Neural cell (in vitro differentiated cells): ENCODE measurements around the gene PAX8.

Experiments
- EP300 ChIP-seq: fragments of 450-650 bp; conservative IDR thresholded peaks from 2 replicates; pipeline ENCODE4 v1.6.1; 2014; ENCODE audit warnings: antibody characterized with exemption, mild to moderate bottlenecking, moderate library complexity; ENCODE audit not compliant: poor library complexity, severe bottlenecking
- EZH2 ChIP-seq: fragments of 200-600, 300-800 bp; shearing (Covaris generic), sonication (generic); IDR thresholded peaks from 2 replicates; pipeline ENCODE4 v1.6.1; 2014; ENCODE audit warnings: antibody characterized with exemption, low read length, borderline replicate concordance, mild to moderate bottlenecking; ENCODE audit not compliant: insufficient read depth, poor library complexity, severe bottlenecking
- POLR2AphosphoS5 ChIP-seq: IDR thresholded peaks from 2 replicates; pipeline ENCODE4 v1.6.1; 2012
- RAD21 ChIP-seq: fragments of 450-650 bp; conservative IDR thresholded peaks from 2 replicates; pipeline ENCODE4 v1.6.1; 2014; ENCODE audit warnings: antibody characterized with exemption, mild to moderate bottlenecking, moderate library complexity
- SMC3 ChIP-seq: fragments of 450-650 bp; conservative IDR thresholded peaks from 2 replicates; pipeline ENCODE4 v1.6.1; 2014; ENCODE audit warnings: antibody characterized with exemption, mild to moderate bottlenecking, moderate library complexity; ENCODE audit not compliant: poor library complexity
- TAF1 ChIP-seq: IDR thresholded peaks from 2 replicates; pipeline ENCODE4 v1.6.1; 2012; ENCODE audit warnings: low read depth
- TF ChIP-seq, protein P1 (sequence below): fragments of 450-650 bp; IDR thresholded peaks from 2 replicates; pipeline ENCODE4 v1.5.1; 2014; ENCODE audit warnings: antibody characterized with exemption, mild to moderate bottlenecking, moderate library complexity; ENCODE audit not compliant: poor library complexity, severe bottlenecking
- TF ChIP-seq, protein P2 (sequence below): IDR thresholded peaks from 2 replicates; pipeline ENCODE4 v1.6.1; 2012; ENCODE audit warnings: borderline replicate concordance

DNA sequence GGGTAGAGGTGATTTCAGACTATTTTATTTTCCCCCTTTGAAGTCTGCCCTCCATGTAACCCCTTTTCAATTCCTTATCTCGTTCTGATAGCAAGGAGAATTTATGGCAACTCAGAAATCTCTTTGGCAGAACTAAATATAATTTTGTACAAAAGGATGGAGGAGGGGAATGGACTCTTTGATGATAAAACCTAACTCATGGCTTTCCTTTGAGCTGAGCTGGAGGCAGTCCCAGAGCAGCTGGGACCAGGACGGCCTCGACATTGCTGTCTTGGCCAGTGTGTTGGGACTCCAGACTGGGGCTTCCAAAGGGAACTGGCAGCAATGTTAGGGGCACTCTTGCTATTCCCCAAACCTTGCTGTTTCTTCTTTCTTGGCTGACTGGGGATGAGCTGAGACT, 47.7 kb downstream of the PAX8 start:
- TF ChIP-seq POLR2AphosphoS5 (no peak), RAD21 (no peak), EZH2 (no peak), SMC3 (no peak), EP300 (no peak), TAF1 (no peak)
- TF ChIP-seq, protein P1, sequence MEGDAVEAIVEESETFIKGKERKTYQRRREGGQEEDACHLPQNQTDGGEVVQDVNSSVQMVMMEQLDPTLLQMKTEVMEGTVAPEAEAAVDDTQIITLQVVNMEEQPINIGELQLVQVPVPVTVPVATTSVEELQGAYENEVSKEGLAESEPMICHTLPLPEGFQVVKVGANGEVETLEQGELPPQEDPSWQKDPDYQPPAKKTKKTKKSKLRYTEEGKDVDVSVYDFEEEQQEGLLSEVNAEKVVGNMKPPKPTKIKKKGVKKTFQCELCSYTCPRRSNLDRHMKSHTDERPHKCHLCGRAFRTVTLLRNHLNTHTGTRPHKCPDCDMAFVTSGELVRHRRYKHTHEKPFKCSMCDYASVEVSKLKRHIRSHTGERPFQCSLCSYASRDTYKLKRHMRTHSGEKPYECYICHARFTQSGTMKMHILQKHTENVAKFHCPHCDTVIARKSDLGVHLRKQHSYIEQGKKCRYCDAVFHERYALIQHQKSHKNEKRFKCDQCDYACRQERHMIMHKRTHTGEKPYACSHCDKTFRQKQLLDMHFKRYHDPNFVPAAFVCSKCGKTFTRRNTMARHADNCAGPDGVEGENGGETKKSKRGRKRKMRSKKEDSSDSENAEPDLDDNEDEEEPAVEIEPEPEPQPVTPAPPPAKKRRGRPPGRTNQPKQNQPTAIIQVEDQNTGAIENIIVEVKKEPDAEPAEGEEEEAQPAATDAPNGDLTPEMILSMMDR = no peak
- TF ChIP-seq, protein P2, sequence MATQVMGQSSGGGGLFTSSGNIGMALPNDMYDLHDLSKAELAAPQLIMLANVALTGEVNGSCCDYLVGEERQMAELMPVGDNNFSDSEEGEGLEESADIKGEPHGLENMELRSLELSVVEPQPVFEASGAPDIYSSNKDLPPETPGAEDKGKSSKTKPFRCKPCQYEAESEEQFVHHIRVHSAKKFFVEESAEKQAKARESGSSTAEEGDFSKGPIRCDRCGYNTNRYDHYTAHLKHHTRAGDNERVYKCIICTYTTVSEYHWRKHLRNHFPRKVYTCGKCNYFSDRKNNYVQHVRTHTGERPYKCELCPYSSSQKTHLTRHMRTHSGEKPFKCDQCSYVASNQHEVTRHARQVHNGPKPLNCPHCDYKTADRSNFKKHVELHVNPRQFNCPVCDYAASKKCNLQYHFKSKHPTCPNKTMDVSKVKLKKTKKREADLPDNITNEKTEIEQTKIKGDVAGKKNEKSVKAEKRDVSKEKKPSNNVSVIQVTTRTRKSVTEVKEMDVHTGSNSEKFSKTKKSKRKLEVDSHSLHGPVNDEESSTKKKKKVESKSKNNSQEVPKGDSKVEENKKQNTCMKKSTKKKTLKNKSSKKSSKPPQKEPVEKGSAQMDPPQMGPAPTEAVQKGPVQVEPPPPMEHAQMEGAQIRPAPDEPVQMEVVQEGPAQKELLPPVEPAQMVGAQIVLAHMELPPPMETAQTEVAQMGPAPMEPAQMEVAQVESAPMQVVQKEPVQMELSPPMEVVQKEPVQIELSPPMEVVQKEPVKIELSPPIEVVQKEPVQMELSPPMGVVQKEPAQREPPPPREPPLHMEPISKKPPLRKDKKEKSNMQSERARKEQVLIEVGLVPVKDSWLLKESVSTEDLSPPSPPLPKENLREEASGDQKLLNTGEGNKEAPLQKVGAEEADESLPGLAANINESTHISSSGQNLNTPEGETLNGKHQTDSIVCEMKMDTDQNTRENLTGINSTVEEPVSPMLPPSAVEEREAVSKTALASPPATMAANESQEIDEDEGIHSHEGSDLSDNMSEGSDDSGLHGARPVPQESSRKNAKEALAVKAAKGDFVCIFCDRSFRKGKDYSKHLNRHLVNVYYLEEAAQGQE = no peak
